ENCODE data around the gene SFTA2.

DNA sequence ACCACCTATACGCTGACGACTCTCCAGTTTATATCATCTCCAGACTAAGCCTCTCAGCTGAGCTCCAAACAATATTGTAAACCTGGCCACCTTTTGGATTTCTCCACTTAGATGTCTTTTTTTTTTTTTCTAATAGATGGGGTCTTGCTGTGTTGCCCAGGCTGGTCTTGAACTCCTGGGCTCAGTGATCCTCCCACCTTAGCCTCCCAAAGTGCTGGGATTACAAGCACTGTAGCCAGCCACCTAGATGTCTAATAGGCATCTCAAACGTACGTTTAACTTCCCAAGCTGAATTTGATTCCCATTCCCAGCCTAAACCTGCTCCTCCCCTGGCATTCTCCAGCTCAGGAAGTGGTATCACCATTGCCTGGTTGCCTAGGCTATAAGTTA, 42.5 kb downstream of the SFTA2 start:
- TF ChIP-seq EZH2 (IDR thresholded peaks at IDR 0.05; ENCODE audit: low read depth, low read length, severe bottlenecking) (no peak), POLR2A (IDR thresholded peaks at IDR 0.05; ENCODE audit: control extremely low read depth in 1 of 2, low read depth in 2 of 2, low read length in 2 of 2) (no peak), BRCA1 (IDR thresholded peaks at IDR 0.05; ENCODE audit: low read depth, low read length) (no peak), EP300 (IDR thresholded peaks at IDR 0.05; ENCODE audit: borderline replicate concordance in 1 of 2, low read depth in 2 of 2, low read length in 2 of 2) (no peak), TAF1 (IDR thresholded peaks at IDR 0.05; ENCODE audit: low read depth, low read length) (no peak), ZNF274 (IDR thresholded peaks at IDR 0.05; ENCODE audit: borderline replicate concordance, extremely low read depth, low read length) (no peak), SIRT6 (IDR thresholded peaks at IDR 0.05; ENCODE audit: low read length) (no peak)
- TF ChIP-seq, protein P1, sequence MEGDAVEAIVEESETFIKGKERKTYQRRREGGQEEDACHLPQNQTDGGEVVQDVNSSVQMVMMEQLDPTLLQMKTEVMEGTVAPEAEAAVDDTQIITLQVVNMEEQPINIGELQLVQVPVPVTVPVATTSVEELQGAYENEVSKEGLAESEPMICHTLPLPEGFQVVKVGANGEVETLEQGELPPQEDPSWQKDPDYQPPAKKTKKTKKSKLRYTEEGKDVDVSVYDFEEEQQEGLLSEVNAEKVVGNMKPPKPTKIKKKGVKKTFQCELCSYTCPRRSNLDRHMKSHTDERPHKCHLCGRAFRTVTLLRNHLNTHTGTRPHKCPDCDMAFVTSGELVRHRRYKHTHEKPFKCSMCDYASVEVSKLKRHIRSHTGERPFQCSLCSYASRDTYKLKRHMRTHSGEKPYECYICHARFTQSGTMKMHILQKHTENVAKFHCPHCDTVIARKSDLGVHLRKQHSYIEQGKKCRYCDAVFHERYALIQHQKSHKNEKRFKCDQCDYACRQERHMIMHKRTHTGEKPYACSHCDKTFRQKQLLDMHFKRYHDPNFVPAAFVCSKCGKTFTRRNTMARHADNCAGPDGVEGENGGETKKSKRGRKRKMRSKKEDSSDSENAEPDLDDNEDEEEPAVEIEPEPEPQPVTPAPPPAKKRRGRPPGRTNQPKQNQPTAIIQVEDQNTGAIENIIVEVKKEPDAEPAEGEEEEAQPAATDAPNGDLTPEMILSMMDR (IDR thresholded peaks at IDR 0.05; ENCODE audit: control extremely low read depth in 1 of 3, insufficient read depth in 1 of 3, low read depth in 1 of 3, low read length in 3 of 3) = no peak
